Right kidney (tissue), 1 donor: ENCODE results near the gene PLCL2.

ENCODE experiments used
- DNase-seq: peaks from one replicate; pipeline ENCODE4 v3.0.0-alpha.2; 2016

Gene PLCL2

DNA sequence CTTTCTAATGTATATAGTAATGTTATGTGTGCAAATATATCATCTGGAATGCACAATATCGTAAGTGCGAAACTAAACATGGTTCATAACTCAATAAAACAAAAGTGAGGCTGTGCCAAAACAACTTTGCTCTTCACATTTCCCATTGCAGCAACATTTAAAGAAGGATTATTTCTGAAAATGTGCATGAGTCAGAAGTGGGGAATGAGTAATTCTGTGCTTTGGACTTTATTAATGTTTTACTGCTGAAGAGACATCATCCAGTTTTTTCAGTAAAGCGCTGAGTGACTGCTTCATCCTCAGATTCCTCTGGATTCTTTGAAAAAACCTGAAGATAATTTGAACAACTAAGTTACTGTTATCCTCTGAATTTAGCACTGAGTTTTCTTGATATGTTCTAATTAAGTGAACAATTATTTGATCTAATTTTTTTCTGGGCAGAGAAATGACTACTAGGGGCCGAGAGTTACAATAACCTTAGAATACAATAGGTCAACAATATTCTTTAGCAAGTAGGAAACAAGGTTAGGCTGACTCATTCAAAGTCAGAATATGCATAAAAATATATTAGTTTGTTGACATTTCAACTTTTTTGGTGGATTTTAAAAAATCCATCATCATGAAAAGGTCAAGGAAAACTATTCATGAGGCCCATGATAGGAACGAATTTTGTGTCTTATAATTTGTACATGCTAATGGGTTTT lies 20.0 kb upstream of the PLCL2 start:
- no peak for DNase-seq

DNA sequence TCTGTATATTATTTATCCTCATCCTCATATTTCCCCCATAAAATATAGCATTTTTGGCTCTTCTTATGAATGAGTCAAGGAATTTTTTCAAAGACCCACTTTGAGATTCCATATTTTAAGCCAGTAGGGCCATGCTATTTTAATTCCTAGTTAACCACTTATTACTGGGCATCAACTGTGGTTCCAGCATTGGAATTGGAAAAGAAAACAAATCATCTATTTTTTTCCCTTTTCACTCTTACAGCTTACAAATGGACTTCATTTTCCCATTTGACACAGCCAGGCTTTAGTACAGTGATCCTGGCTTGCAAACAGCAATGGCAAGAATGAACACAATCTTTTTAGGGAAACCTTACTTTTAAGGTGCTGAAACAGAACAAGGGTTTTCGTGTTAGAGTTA lies 19.4 kb upstream of the PLCL2 start:
- DNase-seq = no peak

GRCh38 chr3:16866571-16866970 lies 18.2 kb upstream of the PLCL2 start:
- DNase-seq = no peak

DNA sequence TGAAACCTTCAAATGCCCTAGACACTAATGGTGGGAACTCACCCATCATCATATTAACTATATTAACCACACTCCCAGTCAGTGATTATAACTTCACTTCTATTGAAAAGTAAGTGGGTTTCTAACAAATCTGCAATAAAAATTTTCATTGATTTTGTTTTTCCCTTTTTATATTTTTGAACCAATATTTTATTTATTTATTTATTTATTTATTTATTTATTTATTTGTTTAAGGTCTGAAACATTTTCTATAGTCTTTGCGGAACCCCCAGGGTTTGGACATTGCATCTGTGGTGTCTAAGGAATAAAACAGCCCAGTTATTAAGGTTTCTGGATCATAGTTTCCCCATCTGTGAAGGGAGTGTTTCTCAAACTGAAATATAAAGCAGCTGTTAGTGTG lies 16.2 kb upstream of the PLCL2 start:
- DNase-seq = no peak

DNA sequence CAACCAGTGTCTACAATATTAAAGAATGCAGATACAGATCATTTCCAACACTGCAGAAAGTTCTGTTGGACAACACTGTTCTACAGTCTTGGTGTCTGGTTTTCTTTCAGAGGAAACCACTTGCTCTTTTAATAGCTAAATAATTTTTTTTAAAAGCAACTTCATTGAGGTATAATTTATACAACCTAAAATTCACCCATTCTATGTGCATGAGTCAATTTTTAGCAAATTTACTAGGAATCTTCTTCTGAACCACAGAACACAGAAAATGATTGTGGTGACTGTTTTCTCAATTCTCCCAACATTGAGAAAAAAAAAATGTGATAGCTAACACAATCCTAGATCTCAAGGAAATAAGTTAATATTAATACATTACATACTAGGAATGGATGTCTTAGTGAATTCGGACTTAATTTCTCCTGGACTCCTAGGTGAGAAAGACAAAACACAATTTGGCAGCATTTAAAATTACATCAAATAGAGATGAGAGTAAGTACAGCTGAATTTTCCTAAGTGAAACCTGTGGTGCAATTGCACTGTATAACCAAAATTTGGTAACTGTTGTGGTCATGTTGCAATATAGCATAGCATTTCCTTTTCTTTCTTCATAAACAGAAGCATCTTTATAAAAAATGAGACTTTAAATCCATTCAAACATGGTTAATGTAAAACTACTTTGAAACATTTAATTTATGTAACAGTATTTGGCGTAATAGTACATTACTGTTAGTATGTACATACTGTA lies 15.3 kb upstream of the PLCL2 start:
- DNase-seq = no peak

- DNase-seq = no peak
These were observed 12.6 kb upstream of the PLCL2 start for GRCh38 chr3:16871915-16872842.

DNA sequence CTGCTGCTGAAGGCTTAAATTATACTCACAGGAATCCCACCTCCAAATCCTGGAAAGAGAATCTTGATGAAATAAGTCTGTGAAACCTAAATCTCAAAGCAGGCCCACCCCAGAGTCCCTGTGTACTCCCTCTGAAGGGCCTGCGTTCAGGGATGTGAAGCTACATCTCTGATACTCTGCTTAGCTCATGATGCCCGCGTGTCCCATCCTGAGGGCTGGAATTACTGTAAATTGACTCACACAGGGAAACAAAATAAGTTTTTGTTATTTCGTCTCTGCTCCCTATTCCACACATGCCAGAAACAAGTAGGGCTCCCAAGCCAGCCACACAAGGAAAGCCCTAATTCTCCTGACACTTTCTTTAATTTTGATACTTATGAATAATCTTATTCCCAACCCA lies 10.9 kb upstream of the PLCL2 start:
- no peak for DNase-seq

GRCh38 chr3:16875876-16876550 lies 8.7 kb upstream of the PLCL2 start:
- DNase-seq = no peak

DNA sequence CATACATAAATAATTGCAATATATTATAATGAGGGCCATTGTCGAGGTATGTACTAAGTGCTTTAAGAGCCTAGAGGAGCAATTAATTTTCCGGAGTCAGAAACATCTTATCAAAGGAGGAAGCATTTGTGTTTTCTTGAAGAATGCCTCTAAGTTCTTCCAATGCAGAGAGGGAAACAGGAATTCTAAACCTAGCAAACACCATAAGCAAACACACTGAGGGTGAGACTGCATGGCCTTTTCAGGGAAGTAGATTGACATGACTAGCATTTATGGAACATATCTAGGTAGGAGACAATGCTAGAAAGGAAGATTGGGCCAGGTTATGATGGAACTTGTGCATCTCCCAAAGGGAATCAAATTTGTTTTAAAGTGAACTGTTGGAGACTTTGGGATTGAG lies 7.2 kb upstream of the PLCL2 start:
- no peak for DNase-seq

- no peak for DNase-seq
These were observed 6.8 kb upstream of the PLCL2 start for GRCh38 chr3:16877911-16878310.

DNA sequence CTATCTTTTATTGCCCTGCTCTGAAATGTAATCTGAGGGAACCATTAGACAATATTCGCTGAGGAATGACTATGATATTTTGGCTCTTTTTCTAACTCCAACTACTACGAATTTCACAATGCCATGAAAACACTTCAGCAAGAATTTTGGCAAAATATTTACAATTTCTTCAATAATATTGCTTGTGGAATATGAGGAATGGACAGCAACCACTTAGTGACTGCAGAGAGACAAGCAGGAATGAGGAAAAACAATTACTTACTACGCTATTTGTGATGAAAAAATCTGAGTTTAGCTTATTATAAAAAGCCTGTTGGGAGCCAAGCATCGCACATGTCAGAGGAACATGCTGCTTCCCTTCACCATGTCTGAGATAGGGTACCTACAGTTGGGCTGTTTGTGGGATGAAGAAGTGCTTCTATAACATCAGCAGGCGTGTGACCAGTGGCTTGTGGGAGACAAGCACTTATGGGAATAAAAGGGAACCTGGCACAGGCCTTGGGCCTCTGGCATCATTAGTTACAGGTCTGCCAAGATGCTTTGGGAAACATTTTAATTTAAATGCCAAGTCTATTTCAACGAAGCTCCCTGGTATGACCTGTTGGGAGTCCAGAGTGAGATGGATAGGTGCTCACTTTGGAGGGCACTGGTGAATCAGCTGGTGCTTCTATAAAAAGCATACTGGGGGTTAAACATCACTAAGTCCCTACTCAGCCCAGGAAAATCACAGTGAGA lies 2.7 kb upstream of the PLCL2 start:
- DNase-seq = no peak

DNA sequence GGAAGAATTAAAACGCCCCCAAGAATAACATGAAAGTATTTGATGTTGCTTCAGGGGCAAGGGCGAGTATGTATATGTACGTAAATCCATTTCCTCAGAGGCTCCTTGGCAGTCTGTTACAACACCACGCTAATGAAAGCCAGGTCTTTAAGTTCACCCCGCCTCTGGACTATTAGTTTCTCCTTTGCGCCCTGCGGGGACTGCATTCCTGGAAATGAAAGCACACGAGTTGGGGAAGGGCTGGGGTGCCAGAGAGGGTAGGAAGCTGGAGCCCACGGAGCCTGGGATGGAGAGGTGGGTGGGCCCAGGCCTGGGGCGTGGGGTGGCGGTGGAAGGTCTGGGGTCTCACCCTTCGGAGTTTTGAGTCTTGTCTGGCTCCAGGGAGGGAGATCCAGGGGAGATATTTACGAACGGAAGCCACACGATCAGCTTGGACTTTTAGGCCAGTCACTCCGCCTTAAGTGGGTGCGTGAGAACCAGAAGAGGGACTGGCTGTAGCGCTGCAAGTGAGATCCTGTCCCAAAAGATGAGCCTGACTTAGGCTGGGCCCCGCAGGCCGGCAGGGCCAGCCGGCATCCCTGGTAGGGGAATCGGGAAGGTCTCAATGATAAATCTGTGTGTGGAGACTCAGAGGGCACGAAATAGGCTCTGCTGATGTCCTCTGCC lies 1.6 kb upstream of the PLCL2 start:
- no peak for DNase-seq

GRCh38 chr3:16883723-16884083 lies 1.1 kb upstream of the PLCL2 start:
- no peak for DNase-seq

GRCh38 chr3:16884084-16884747 lies 539 bp upstream of the PLCL2 start:
- peak; percentile 84 for DNase-seq

DNA sequence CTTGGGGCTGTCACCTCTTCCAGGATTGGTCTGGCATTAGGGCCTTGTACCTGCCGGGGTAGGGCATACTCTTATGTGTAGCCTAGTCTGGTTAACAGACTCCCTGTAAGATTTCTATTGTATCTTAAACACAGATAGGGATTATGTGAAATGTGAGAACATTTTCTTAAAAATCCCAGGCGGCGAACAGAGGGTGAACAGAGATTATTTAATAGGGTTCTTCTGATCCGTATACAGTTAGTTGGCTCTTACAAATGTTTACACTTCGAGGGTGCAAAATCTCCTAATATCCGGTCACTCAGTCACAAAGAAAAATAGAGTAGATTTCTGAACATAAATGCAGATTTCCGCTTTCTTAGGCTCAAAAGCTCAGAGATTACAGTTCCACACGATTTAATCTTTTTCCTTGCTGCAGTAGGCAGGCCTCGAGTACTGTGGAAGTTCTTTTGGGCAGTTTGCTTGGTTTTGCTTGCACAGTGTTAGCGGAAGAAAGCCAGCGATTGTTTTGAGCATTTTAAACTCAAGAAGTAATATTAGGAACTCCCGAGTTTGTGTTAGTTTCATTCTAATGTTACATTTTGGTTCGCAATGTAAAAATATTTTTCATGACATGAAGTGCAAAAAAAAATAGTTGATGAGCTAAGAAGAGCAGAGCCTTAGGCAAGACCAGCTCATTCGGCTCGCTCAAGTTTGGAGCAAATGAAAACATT lies 993 bp downstream of the PLCL2 start:
- DNase-seq = no peak

- DNase-seq = no peak
These were observed 1.5 kb downstream of the PLCL2 start for GRCh38 chr3:16886303-16886683.

DNA sequence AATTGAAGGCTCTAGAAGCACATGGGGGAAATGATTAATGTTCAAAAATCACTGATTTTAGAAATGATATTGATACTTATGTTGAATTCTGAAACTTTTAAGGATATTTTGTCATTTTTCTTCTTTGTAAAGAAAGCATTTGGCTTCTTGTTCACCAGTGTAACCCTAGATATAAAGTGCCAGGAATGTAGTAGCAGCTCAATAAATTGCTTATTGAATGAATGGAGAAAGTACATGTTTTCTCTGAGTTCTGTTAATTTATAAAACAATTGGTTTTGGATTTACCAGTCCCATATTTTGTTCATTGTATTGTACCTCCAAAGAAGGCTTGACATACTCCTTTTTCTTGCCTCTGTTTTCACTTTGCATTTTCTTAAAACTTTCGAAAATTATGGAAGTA lies 2.4 kb downstream of the PLCL2 start:
- no peak for DNase-seq

DNA sequence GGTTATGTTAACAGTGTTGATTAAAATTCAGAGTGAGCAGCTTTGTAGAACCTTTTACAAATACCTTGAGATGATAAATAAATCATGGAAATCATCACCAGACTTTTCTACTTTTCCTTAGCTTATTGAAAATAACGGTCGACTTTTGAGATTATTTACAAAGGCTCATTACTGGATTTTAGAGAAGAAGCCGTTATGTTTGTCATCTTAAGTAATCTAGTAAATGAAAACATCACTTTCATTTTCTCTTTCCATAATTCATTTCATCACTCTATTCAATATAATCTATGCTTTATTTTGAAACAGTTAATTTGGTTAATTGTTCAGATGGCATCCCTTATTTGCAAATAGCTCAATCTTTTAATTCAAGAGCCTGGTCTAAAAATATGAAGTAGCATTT lies 3.6 kb downstream of the PLCL2 start:
- DNase-seq = no peak

- DNase-seq = no peak
These were observed 4.2 kb downstream of the PLCL2 start for GRCh38 chr3:16888785-16889607.
